WTC11 (cell line): ENCODE data around the gene PDLIM7. TPM values are rescaled to one million over a fixed set of nuclear protein-coding genes. Genes with fewer than 3 reads are reported as not detected.

Source experiments
- AFF4 ChIP-seq: sonication (generic); formaldehyde crosslinking; IDR thresholded peaks from 2 replicates; pipeline ENCODE4 v1.8.1; 2023; ENCODE audit warnings: mild to moderate bottlenecking, missing genetic modification reagents, borderline replicate concordance
- AR ChIP-seq: fragments of 250-450 bp; sonication (Bioruptor Pico); IDR thresholded peaks from 2 replicates; pipeline ENCODE4 v1.9.0; 2021; ENCODE audit warnings: mild to moderate bottlenecking
- ARID4B ChIP-seq: sonication (generic); formaldehyde crosslinking; IDR thresholded peaks from 2 replicates; pipeline ENCODE4 v1.8.0; 2023; ENCODE audit warnings: missing genetic modification reagents, mild to moderate bottlenecking, borderline replicate concordance
- CREB1 ChIP-seq: sonication (generic); formaldehyde crosslinking; IDR thresholded peaks from 2 replicates; pipeline ENCODE4 v1.8.0; 2023; ENCODE audit warnings: mild to moderate bottlenecking, missing genetic modification reagents
- E2F1 ChIP-seq: sonication (generic); formaldehyde crosslinking; IDR thresholded peaks from 2 replicates; pipeline ENCODE4 v1.8.0; 2022; ENCODE audit warnings: mild to moderate bottlenecking, missing genetic modification reagents
- EMX1 ChIP-seq: fragments of 250-450 bp; sonication (Bioruptor Pico); IDR thresholded peaks from 2 replicates; pipeline ENCODE4 v1.8.0; 2021; ENCODE audit warnings: mild to moderate bottlenecking
- ESRRA ChIP-seq: sonication (generic); formaldehyde crosslinking; IDR thresholded peaks from 2 replicates; pipeline ENCODE4 v1.8.1; 2022; ENCODE audit warnings: mild to moderate bottlenecking, missing genetic modification reagents, borderline replicate concordance
- FOXK1 ChIP-seq: sonication (generic); formaldehyde crosslinking; IDR thresholded peaks from 2 replicates; pipeline ENCODE4 v1.8.0; 2022; ENCODE audit warnings: mild to moderate bottlenecking, moderate library complexity, missing genetic modification reagents
- FOXP1 ChIP-seq: sonication (generic); formaldehyde crosslinking; IDR thresholded peaks from 2 replicates; pipeline ENCODE4 v1.8.0; 2022; ENCODE audit warnings: missing genetic modification reagents, mild to moderate bottlenecking, moderate library complexity, borderline replicate concordance
- HMGA2 ChIP-seq: fragments of 250-450 bp; sonication (Bioruptor Pico); IDR thresholded peaks from 2 replicates; pipeline ENCODE4 v1.4.0; 2021; ENCODE audit warnings: mild to moderate bottlenecking, moderate library complexity
- MLX ChIP-seq: sonication (generic); formaldehyde crosslinking; IDR thresholded peaks from 2 replicates; pipeline ENCODE4 v1.8.1; 2023; ENCODE audit warnings: mild to moderate bottlenecking, missing genetic modification reagents, moderate library complexity
- NFYB ChIP-seq: sonication (generic); formaldehyde crosslinking; conservative IDR thresholded peaks from 2 replicates; pipeline ENCODE4 v1.8.0; 2022; ENCODE audit warnings: low read depth, missing genetic modification reagents
- PRDM15 ChIP-seq: sonication (generic); formaldehyde crosslinking; IDR thresholded peaks from 2 replicates; pipeline ENCODE4 v1.8.0; 2022; ENCODE audit warnings: missing genetic modification reagents
- RELA ChIP-seq: sonication (generic); formaldehyde crosslinking; IDR thresholded peaks from 2 replicates; pipeline ENCODE4 v1.8.1; 2022; ENCODE audit warnings: missing genetic modification reagents, mild to moderate bottlenecking, borderline replicate concordance
- TCF7 ChIP-seq: sonication (generic); formaldehyde crosslinking; IDR thresholded peaks from 2 replicates; pipeline ENCODE4 v1.8.0; 2022; ENCODE audit warnings: mild to moderate bottlenecking, low read depth, missing genetic modification reagents, moderate library complexity
- ZBTB43 ChIP-seq: sonication (generic); formaldehyde crosslinking; IDR thresholded peaks from 2 replicates; pipeline ENCODE4 v1.8.1; 2023; ENCODE audit warnings: mild to moderate bottlenecking, missing genetic modification reagents
- ZNF138 ChIP-seq: sonication (generic); formaldehyde crosslinking; conservative IDR thresholded peaks from 2 replicates; pipeline ENCODE4 v1.8.1; 2022; ENCODE audit warnings: mild to moderate bottlenecking, moderate library complexity, missing genetic modification reagents
- ZNF396 ChIP-seq: fragments of 250-450 bp; sonication (Bioruptor Pico); IDR thresholded peaks from 2 replicates; pipeline ENCODE4 v1.8.0; 2021; ENCODE audit warnings: mild to moderate bottlenecking, moderate library complexity, borderline replicate concordance
- ZNF671 ChIP-seq: fragments of 250-450 bp; sonication (Bioruptor Pico); IDR thresholded peaks from 2 replicates; pipeline ENCODE4 v1.8.0; 2021; ENCODE audit warnings: mild to moderate bottlenecking
- total RNA-seq: library from RNA; stranded (reverse); gene quantifications from 3 replicates; pipeline ENCODE4 v1.2.3, GENCODE V29; 2021

The PDLIM7 gene
- total RNA-seq, 1 experiment from 2014 or later: 142 TPM

GRCh38 chr5:177516601-177517568, 19.5 kb upstream of the PDLIM7 start, which contains the start of gene DDX41 (continued):
- TF ChIP-seq NFYB (CRISPR knock-in tag) (peak; percentile 69), ZNF671 (CRISPR knock-in tag) (no peak), EMX1 (CRISPR knock-in tag) (0 out of 2 replicates have a peak, but pooled peaks have one; percentile 31), E2F1 (CRISPR knock-in tag) (no peak), TCF7 (CRISPR knock-in tag) (peak; percentile 82; the same call in 1 of the 2 replicates), CREB1 (CRISPR knock-in tag) (no peak), ESRRA (CRISPR knock-in tag) (no peak), PRDM15 (no peak), HMGA2 (CRISPR knock-in tag) (no peak), RELA (CRISPR knock-in tag) (no peak), ARID4B (CRISPR knock-in tag) (peak; percentile 55), MLX (no peak), FOXK1 (peak; percentile 93), AFF4 (CRISPR knock-in tag) (peak; percentile 64; the same call in 1 of the 2 replicates), AR (CRISPR knock-in tag) (no peak), ZBTB43 (CRISPR knock-in tag) (peak; percentile 78; the same call in 1 of the 2 replicates), ZNF138 (no peak), FOXP1 (CRISPR knock-in tag) (peak; percentile 89; the same call in 1 of the 2 replicates), ZNF396 (no peak)
